SHP77 treated with DMSO at 0.1 percent for 48 hours (cell line): ENCODE results near the gene HIP1.
"Not testable (repeated sequence)": the region's sequence is repeated elsewhere in the genome, so short reads cannot be mapped to it uniquely, and the experiment has no call there.

Experiments
- DNase-seq: peaks from one replicate; lab custom pipeline; 2025; lab: John Stamatoyannopoulos, UW

HIP1 gene

DNA sequence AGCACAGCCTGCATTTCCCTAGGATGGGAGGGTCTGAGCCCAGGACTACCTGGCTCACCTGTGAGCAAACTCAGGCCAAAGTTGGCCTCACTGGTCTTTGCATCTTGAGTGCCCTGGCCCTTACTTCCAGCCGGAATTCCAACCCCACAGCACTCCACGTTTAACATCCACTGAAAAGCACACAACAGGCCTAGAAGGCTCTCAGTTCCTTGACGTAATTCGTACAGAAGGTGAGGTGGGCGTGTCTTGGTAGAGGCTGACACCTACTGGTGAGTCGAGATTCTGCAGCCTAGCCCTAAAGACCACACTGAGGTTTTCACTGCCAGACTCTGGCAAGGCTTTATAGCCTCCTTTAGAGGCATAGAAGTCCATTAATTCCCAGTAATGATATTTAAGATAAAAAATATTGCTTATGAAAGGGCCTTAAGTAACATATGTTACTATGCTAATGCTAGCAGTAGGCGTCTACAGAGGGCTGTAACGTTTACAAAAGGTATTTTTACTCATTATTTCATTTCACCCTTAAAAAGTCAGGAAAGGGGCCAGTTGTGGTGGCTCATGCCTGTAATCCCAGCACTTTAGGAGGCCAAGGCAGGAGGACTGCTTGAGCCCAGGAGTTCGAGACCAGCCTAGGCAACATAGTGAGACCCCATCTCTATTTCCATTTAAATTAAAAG is 95.8 kb downstream of the HIP1 start:
- peak; percentile 12 for DNase-seq

DNA sequence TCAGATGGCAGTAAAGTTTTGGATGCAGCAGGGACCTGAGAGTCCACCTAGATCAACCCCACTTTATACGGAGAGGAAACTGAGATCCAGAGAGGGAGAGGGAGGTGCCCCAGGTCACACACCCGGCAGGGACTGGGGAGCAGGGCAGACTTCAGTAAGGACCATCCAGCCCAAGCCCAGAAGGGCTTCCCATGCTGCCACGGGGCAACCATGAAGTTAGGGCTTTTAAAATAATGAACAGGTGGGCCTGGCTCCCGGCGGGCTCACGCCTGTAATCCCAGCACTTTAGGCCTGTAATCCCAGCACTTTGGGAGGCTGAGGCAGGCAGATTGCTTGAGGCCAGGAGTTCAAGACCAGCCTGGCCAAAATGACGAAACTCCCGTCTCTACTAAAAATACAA is 98.5 kb downstream of the HIP1 start:
- DNase-seq: no peak

DNA sequence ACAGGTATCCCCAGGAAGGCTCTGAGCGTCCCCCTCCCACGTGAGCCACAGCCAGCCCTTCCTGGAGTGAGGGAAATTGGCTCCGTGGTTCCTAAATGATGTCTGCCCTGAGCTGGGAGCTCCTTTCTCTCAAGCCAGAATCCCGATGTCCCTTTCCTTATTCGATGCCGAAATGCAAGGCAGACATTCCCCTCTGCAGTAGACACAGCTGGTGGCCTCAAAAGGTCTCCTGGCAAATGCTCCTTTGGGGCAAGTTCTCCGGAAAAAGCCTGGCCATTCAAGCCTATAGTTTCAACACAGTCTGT is 98.9 kb downstream of the HIP1 start:
- DNase-seq: no peak

DNA sequence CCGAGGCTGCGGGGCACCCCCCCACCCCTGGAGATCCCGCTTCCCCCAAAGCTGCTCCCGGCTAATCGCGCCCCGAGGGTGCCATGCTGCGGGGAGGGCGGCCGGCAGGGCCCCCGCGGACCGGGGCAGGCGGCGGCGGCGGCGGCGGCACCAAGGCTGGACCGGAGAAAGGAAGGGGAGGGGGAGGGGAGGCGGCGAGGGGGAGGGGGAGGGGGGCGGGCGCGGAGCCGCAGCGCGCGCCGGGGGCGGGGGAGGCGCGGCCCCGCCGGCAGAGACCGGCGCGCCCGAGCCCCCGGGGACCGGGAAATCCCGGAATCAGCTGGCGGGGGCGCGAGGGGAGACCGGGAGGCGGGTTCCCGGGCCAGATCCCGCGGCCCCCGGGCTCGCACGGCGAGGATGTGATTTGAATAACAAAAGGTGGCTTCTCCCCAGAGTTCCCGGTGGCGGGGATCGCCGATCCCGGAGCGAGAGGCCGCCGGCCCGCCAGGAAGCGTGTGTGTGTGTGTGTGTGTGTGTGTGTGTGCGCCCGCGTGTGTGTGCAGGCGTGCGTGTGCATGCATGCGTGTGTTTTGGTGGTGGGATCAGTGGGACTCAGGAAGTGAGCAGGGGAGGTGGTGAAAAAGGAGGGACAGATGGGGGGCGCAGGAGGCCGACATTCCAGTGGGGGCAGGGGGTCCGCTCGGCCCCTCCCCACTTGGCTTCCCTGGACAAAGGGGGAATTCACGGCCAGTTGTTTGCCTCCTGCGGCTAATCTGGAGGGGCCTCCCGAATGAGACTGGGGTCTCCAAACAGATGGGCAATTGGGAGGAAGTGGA is 99.5 kb downstream of the HIP1 start:
- DNase-seq: no peak

DNA sequence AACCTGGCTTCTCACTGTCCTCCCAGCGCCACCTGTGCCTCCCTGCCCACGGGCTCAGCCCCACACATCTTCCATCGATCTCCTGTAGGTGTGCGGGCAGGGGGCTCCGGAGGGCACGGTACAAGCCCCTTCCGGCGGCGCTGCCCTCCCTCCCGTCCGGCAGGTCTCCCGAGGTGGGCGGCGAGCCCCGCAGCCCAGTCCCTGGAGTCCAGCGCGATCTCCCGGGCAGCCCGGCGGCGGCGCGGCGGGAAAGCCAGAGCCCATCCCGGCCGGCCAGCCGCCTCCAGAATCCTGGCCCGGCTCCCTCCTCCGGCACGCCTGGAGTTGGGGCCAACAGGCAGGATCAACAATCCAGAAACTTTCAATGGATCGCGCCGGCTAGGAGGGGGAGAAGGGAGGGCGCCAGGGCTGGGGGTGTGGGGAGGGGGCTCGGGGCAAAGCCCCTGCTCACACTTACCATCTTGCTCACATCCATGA is 100.1 kb downstream of the HIP1 start:
- DNase-seq: no peak

DNA sequence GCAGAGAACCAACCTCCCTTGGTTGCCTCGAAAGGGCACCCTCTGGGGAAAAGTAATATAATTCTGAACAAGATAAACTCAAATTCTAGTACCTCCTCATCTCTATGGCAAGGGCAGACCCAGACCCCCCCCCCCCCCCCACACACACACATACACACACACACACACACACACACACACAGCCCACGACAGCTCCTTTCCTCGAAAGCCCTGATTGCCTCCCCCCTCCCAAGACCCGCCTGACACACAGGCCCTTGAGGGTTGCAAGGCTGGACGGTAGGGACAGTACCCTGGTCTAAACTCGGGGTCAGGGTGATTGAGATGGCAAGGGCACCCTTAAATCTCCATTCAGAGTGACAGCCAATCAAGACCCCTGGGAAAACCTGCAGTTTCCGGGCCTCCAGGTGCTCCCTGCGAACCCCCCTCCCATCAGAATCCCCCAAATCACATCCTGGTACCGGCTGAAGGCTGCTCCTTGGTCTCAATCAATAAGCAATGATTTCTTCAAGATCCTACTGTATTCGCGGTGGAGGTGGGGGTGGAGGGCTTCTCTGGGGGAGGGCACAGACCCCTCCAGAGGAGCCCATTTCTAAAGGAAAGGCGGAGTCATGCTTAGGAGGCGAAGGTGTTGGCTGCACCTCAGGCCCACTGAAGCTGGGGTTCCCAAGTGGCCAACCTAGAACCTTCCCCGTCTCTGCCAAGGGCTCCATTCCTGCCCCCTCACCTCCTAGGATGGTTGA is 100.7 kb downstream of the HIP1 start:
- DNase-seq: no peak

DNA sequence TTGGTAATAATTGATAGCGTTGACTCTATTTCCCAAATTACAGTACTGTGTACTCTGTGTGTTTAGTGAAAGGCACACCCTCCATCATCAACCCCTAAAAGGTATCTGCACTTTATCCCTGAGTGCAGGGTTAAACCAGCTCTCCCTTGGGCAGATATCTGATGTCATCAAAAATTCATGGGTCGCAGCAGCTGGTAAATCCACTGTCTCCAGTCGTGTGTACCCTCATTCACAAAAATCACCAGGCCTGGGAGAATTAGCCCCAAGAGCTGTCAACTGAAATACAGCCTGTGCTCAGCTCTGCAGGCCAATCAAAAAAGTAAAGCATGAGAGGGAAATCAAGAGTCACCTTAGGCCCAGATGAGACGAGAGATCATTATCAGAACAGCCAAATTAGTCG is 103.7 kb downstream of the HIP1 start:
- DNase-seq: no peak

DNA sequence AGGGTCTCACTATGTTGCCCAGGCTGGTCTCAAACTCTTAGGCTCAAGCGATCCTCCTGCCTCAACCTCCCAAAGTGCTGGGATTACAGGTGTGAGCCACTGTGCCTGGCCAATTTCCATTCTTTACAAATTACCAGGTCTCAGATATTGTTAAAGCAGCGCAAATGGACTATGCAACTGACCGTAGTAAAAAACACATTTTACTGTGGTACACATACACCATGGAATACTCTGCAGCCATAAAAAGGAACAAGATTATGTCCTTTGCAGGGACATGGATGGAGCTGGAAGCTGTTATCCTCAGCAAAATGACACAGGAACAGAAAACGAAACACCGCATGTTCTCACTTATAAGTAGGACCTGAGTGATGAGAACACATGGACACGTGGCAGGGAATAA is 106.2 kb downstream of the HIP1 start:
- not testable (repeated sequence) for DNase-seq

DNA sequence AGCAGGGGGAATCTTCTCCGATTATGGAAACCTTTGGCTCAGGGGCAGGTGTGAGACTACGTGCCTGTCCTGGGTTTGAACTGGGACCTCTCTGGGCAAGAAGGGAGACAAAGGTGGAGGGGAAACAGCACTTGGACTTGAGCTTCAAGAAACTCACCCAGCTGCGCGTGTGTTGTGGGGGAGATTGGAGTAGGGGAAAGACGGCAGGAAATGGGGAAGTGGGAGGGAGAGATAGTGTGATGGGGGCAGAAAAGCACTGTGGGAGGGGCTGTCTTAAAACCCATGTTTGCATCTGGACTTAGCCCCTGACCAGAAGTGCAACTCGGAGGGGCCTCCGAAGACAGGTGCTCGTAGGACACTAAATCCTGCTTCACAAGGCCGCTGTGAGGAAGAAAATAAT is 107.0 kb downstream of the HIP1 start:
- no peak for DNase-seq

DNA sequence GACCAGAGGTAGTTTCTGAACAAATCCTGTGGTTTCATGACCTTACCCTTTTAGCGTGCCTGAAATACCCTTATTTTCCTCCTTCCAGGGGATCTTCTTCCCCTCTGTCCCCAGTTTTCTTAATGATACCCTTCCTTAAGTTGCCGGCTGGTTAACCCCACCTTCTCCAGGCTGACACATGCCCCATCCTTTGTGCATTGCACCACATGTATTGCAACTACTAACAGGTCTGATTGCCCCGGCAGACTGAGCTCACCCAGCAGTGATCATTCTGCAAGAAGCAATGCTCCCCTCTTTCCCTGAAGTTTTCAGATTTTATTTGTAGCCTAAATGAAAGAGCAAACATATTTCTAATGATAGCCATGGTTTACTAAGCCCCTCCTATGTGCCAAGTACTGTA is 108.2 kb downstream of the HIP1 start:
- DNase-seq: no peak

DNA sequence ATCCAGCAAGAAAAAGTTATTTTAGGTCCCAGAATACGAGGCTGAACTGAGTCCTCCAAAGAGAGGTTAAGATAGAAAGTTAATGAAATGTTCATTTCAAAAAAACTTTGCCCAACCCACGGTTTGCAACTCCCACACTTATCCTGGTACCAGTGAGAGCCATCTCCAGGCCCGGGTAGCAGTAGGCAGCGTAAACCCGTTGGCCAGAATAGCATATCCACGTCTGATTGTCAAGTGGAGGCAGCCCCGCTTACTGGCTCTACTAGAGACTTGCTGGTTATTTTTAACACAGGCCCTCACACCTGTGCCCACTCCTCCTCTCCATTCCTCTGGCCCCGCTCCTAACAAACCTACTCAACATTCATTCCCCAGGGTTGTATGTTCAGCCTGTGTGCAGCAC is 109.7 kb downstream of the HIP1 start:
- DNase-seq: no peak

DNA sequence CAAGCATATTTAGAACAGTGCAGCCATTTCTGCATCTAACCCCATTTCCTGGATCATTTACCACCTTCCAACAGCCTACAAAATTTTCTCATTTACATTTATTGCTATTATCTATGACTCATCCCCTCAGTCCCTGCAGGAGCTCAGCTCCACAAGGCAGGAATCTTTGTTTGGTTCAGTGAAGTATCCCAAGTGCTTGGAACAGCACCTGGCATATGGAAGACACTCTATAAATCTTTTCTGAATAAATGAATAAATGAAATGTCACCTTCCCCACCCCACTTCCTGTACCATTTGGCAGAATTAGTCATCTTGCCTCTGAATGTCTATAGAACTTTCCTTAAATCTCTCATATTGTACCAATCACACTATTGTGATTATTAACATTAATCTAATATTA is 110.7 kb downstream of the HIP1 start:
- no peak for DNase-seq

DNA sequence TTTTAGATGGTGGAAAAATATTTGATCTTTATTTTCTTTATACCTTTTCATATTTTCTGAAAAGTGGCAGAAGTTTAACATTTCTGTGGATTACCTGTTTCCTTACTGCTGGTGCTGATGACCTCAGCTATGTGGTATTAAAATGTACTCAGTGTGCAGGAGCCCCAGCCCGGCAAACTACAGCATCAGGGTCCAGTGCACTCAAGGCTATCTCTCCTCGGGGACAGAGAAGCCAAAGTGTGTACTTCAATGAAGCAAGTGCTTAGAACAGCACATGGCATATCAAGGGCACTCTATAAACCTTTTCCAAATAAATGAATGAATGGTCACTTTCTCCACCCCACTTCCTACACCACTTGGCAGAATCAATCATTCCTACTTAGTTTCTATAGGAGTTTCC is 111.8 kb downstream of the HIP1 start:
- no peak for DNase-seq

DNA sequence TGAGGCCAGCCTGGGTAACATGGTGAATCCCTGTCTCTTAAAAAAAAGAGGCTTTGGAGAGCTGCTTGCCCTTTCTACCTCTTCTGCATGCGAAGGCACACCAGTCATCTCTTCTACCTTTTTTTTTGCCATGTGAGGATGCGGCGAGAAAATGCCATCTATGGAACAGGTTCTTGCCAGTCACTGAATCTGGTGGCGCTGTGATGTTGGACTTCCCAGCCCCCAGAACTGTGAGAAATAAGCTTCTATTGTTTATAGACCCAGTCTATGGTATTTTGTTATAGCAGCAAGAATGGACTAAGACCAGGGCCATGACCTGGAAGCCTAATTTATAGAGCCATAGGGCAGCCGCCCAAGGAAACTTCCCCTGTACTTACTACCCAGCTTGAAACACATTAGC is 112.9 kb downstream of the HIP1 start:
- DNase-seq: no peak

DNA sequence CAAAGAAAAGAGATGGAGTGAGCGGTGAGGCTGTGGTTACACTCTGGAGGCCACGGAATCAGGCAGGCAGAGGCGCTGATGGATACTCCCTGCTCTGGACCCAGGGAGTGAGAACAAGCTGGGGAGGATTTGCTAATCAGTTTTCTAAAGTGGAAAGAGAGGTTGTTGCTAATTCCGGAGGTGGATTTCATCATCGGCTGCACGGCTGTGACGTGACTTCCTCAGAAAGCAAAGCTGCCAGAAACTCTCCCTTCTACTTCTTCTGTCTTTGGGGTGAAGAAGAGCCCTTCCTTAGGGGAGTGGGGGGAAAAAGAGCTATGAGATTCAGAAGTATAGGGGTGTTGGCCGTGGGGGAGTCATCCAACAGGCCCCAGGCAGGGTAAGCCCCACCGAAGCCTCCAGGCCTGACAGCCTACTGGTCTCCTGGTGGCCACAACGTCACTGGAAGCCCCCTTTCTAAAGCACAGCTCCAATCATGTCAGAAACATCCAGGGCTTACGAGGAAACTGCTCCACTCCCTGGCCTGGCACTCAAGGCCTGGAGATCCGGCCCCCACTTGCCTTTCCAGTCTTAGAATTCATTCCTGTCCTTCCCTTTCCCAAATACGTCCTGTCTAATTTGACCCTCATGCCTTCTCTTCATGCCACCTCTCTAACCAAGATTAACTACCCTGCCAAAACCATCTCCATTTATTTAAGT is 114.5 kb downstream of the HIP1 start:
- no peak for DNase-seq

DNA sequence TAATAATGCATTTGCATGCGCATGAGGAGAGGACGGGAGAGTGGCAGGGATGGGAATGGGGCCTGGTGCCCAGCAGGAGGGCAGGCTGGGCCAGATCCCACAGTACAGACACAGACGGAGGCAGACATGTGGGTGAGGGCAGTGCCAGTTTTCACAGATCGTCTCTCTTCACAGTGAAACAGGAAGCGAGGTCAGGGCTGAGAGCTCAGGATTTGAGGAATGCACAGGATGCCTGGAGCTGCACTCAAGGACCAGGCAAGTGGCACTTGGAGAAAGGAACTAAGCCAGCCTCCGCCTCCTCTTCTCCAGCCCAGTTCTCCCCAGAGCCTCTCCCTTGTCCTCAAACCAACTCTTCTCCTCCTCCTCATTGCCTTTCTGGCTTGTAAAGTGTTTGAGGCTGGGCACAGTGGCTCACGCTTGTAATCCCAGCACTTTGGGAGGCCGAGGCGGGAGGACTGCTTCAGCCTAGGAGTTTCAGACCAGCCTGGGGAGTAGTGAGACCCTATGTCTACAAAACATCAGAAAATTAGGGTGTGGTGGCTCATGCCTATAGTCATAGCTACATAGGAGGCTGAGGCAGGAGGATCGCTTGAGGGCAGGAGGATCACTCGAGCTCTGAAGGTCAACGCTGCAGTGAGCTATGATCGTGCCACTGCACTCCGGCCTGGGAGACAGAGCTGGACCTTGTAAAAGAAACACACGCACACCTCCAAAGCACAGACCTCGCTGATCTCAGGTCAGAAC is 115.2 kb downstream of the HIP1 start:
- DNase-seq: no peak

DNA sequence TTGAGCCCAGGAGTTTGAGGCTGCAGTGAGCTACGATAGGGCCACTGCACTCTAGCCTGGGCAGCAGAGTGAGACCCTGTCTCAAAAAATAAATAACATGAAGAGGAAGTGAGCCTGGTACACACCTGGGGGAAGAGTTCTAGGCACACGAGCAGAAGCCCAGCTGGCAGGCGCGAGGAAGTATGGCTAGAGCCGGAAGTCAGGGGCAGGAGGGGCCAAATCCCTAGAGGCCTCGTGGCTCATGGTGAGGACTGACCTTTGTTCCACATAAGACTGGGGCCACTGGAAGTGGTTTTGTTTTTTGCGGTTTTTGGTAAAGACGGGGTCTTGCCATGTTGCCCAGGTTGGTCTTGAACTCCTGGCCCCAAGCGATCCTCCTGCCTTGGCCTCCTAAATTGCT is 117.6 kb downstream of the HIP1 start:
- DNase-seq: no peak

DNA sequence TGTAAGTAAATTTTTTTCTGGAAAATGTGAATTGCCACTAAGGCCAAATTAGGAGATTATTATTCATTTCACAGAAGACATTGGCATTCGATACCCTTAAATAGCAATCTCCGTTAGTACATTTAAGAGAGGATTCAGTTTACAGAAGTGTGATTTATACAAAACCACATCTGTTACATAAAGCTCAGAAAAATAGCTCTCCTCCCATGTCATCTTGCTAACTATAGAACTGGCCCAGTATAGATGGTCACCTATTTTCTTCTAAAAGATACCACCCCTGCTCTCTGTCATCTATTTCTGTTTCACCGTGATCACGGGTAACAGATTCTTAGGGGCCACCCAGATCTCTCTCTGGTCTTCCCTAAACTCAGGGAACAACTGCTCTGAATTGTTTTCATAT is 119.1 kb downstream of the HIP1 start:
- DNase-seq: no peak

DNA sequence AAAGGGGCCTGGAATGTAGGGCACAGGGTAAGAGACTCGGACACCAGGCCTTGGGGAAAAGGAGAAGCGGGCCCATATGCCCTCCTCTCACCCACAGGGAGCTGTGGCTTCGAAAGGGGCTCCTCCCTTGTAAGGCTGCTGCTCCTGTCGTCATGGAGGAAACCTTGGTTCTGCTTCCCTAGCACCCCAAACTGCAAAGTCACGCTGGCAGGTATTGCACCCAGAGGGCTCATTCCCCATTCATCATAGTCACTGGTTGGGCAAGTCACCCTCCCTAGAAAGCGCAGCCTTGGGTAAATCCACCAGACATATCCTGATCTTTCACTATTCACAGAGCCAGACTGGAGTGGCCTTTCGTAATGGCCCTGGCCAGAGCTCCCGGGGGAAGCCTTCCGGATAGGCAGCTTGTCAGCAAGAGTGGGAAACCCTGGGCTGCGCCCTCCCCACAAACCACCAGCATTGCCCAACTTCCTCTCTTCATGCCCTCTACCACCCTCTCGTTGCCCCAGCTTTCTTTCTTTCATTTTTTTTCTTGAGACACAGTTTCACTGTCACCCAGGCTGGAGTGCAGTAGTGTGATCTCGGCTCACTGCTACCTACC is 121.0 kb downstream of the HIP1 start:
- no peak for DNase-seq

DNA sequence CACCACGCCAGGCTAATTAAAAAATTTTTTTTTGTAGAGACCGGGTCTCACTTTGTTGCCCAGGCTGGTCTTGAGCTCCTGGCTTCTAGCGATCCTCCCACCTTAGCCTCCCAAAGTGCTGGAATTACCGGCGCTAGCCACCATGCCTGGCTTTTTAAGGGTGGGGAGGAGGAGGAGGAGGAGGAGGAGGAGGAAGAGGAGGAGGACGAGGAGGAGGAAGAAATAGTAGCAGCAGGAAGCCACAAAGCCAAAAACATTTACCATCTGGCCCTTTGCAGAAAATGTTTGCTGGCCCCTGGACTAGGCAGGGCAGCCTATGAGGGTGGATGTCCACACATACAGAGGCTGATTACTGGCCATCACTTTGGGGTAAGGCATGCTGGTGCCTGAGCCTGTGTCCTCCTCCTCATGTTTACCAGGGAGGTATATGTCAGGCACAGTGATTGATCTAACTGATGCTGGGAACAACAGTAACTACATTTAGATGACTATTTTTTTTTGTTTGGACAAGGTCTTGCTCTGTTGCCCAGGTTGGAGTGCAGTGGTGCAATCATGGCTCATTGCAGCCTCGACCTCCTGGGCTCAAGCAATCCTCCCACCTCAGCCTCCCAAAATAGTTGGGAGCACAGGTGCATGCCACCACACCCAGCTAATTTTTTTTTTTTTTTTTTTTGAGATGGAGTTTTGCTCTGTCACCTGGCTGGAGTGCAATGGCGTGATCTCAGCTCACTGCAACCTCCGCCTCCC is 122.1 kb downstream of the HIP1 start:
- no peak for DNase-seq

DNA sequence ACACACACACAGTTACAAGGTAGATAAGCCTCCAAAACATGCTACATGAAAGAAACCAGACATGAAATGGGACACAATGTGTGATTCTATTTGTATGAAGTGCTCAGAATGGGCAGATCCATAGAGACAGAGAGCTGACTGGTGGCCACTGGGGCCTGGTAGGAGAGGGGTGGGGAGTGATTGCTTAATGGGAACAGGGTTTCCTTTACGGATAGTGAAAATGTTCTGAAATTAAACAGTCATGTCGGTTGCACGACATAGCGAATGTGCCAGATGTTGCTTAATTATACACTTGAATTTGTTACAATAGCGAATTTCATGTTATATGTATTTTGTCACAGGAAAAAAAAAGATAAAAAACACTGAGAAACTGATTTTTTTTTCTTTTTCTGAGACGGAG is 124.3 kb downstream of the HIP1 start:
- DNase-seq: no peak
